ENCODE data around the gene URB1.
"Not testable (repeated sequence)": the region's sequence is repeated elsewhere in the genome, so short reads cannot be mapped to it uniquely, and the experiment has no call there.

URB1 gene

GRCh38 chr21:32377506-32377905 lies 15.3 kb downstream of the URB1 start:
- DNase-seq (ENCODE audit: low read depth in 2 of 2) = no peak

- DNase-seq (ENCODE audit: low read depth in 2 of 2) = no peak
Measured at GRCh38 chr21:32372755-32373154, 20.1 kb downstream of the URB1 start.

- no peak for DNase-seq (ENCODE audit: low read depth in 2 of 2)
Measured at GRCh38 chr21:32371913-32372314, 20.9 kb downstream of the URB1 start.

- no peak for DNase-seq (ENCODE audit: low read depth in 2 of 2)
Measured at GRCh38 chr21:32370998-32371766, 21.6 kb downstream of the URB1 start.

GRCh38 chr21:32368961-32369360 lies 23.9 kb downstream of the URB1 start:
- DNase-seq (ENCODE audit: low read depth in 2 of 2) = not testable (repeated sequence)

- DNase-seq (ENCODE audit: low read depth in 2 of 2) = no peak
Measured at GRCh38 chr21:32368386-32368785, 24.4 kb downstream of the URB1 start.

GRCh38 chr21:32367158-32367557 lies 25.7 kb downstream of the URB1 start:
- DNase-seq (ENCODE audit: low read depth in 2 of 2) = no peak

GRCh38 chr21:32366191-32366590 lies 26.6 kb downstream of the URB1 start:
- DNase-seq (ENCODE audit: low read depth in 2 of 2) = no peak

- no peak for DNase-seq (ENCODE audit: low read depth in 2 of 2)
Measured at GRCh38 chr21:32364796-32365195, 28.0 kb downstream of the URB1 start.

GRCh38 chr21:32364387-32364786 lies 28.4 kb downstream of the URB1 start:
- DNase-seq (ENCODE audit: low read depth in 2 of 2) = no peak

- no peak for DNase-seq (ENCODE audit: low read depth in 2 of 2)
Measured at GRCh38 chr21:32360401-32360975, 32.3 kb downstream of the URB1 start.

GRCh38 chr21:32359719-32360260 lies 33.0 kb downstream of the URB1 start:
- DNase-seq (ENCODE audit: low read depth in 2 of 2) = no peak

- DNase-seq (ENCODE audit: low read depth in 2 of 2) = no peak
Measured at GRCh38 chr21:32356874-32357395, 35.9 kb downstream of the URB1 start.

- DNase-seq (ENCODE audit: low read depth in 2 of 2) = no peak
Measured at GRCh38 chr21:32353002-32353711, 39.7 kb downstream of the URB1 start.

GRCh38 chr21:32352526-32352925 lies 40.3 kb downstream of the URB1 start:
- DNase-seq (ENCODE audit: low read depth in 2 of 2) = no peak

GRCh38 chr21:32351428-32351827 lies 41.4 kb downstream of the URB1 start:
- no peak for DNase-seq (ENCODE audit: low read depth in 2 of 2)

- DNase-seq (ENCODE audit: low read depth in 2 of 2) = no peak
Measured at GRCh38 chr21:32350981-32351380, 41.8 kb downstream of the URB1 start.

- DNase-seq (ENCODE audit: low read depth in 2 of 2) = no peak
Measured at GRCh38 chr21:32350211-32350980, 42.4 kb downstream of the URB1 start.

- DNase-seq (ENCODE audit: low read depth in 2 of 2) = no peak
Measured at GRCh38 chr21:32349333-32349944, 43.4 kb downstream of the URB1 start.

GRCh38 chr21:32348604-32349332 lies 44.0 kb downstream of the URB1 start:
- no peak for DNase-seq (ENCODE audit: low read depth in 2 of 2)

- DNase-seq (ENCODE audit: low read depth in 2 of 2) = no peak
Measured at GRCh38 chr21:32347977-32348376, 44.8 kb downstream of the URB1 start.

All from stimulated activated CD4-positive, alpha-beta T cell treated with anti-CD3 and anti-CD28 coated beads, Interleukin-15, amount 100 ng/mL, for 48 hours (primary cell).